Myocyte (in vitro differentiated cells): ENCODE results near the gene PFKFB4. TPM values are rescaled to one million over a fixed set of nuclear protein-coding genes. Genes with fewer than 3 reads are reported as not detected.

Experiments
- microRNA counts: library from miRNA; unstranded; fragments of <30 nt; microRNA quantifications from one replicate; lab custom pipeline; 2016
- microRNA-seq: library from miRNA; unstranded; fragments of <30 nt; microRNA quantifications from one replicate; pipeline ENCODE4, GENCODE V29; 2016
- total RNA-seq: library from RNA; depleted of rRNA; stranded (reverse); fragments of >200 nt; gene quantifications from 2 replicates; pipeline ENCODE4 v1.2.3, GENCODE V29; 2014

Gene PFKFB4
- total RNA-seq, 1 donor from 2014 or later, result 8.1 TPM

MicroRNA genes within 50 kb of the gene (microRNA counts, 767-probe panel; counts per million panel counts)
- microRNA hsa-miR-711 (lab: Ali Mortazavi, UCI), result not detected

Small RNA genes within 50 kb of the gene (microRNA-seq; reads per million reads assigned to microRNA genes)
- gene MIR6823, result not detected
- gene MIR711, result not detected

Other genes starting within 250 kb of the PFKFB4 start
- not detected in 2 replicates for gene SPINK8, start 223.1 kb downstream of the PFKFB4 start, total RNA-seq
- gene FBXW12, start 184.6 kb downstream of the PFKFB4 start, total RNA-seq, result 0.21 TPM in 1 of 2 replicates, not detected in the other
- gene PLXNB1, start 126.7 kb downstream of the PFKFB4 start, total RNA-seq, result 59.2 and 75.7 TPM in 2 replicates
- 26.2 and 39.4 TPM in 2 replicates for gene CCDC51, start 116.7 kb downstream of the PFKFB4 start, total RNA-seq
- 195 and 221 TPM in 2 replicates for gene TMA7, start 116.5 kb downstream of the PFKFB4 start, total RNA-seq
- gene ATRIP, start 110.1 kb downstream of the PFKFB4 start, total RNA-seq, result 7.8 and 10.4 TPM in 2 replicates
- gene SHISA5, start 52.6 kb downstream of the PFKFB4 start, total RNA-seq, result 87.2 and 101 TPM in 2 replicates
- 0.11 and 0.31 TPM in 2 replicates for gene UCN2, start 7.0 kb upstream of the PFKFB4 start, total RNA-seq
- 7.1 and 11.1 TPM in 2 replicates for gene COL7A1, start 38.5 kb upstream of the PFKFB4 start, total RNA-seq
- 390 and 418 TPM in 2 replicates for gene UQCRC1, start 52.8 kb upstream of the PFKFB4 start, total RNA-seq
- gene TMEM89, start 65.0 kb upstream of the PFKFB4 start, total RNA-seq, result not detected in 2 replicates
- gene SLC26A6, start 78.7 kb upstream of the PFKFB4 start, total RNA-seq, result 18.0 and 23.2 TPM in 2 replicates
- gene CELSR3, start 106.1 kb upstream of the PFKFB4 start, total RNA-seq, result 2.0 and 3.2 TPM in 2 replicates
- 23.8 and 45.5 TPM in 2 replicates for gene NCKIPSD, start 129.1 kb upstream of the PFKFB4 start, total RNA-seq
- gene IP6K2, start 160.4 kb upstream of the PFKFB4 start, total RNA-seq, result 53.1 and 55.0 TPM in 2 replicates